ENCODE results near the gene PACSIN2.

DNA sequence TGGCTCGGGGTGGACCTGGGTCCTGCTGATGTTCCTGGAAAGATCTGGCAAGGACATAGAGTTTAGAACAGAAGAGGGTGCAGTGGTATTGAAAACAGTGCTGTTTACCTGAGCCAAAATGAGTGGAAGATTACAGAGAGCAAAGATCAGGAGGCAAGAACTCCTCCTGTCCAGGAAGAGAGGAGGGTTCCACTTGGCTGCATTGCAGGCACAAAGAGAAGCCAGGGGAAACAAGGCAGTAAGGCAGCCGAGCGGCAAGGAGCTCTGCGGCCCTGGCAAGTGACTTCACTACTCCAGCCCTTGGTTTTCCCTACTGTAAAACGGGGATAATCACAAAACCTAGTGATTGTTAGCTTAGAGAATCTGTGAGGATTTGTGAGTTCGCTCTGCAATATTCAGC, 3.7 kb upstream of the PACSIN2 start:
- no peak for TF ChIP-seq EZH2phosphoT487 (IDR thresholded peaks at IDR 0.05; ENCODE audit: insufficient read depth, low read depth)
- no peak for TF ChIP-seq EZH2 (IDR thresholded peaks at IDR 0.05; ENCODE audit: insufficient read depth, poor library complexity, severe bottlenecking)

Measured in GM23248 (cell line).